Fibroblast of lung (primary cell): ENCODE results near the gene SGTA. TPM values are rescaled to one million over a fixed set of nuclear protein-coding genes. Genes with fewer than 3 reads are reported as not detected.

Experiments used
- DNase-seq, 2 donors: peaks; one replicate each; pipeline versions ENCODE4 v3.0.0 to v3.0.0-alpha.2; 2010; ENCODE audit warnings: low read depth in 2 of 2
- H2AFZ ChIP-seq: 2 replicates; pipeline ENCODE4 v1.5.1; 2012; ENCODE audit warnings: low read length, control low read depth, inconsistent platforms
- H3K27ac ChIP-seq: 2 replicates; pipeline ENCODE4 v1.5.1; 2011; ENCODE audit warnings: low read length, control low read depth; ENCODE audit not compliant: insufficient read depth
- H3K27me3 ChIP-seq: 2 replicates; pipeline ENCODE4 v1.5.1; 2011; ENCODE audit warnings: mild to moderate bottlenecking, low read length; ENCODE audit not compliant: control insufficient read depth, insufficient read depth
- H3K36me3 ChIP-seq: 2 replicates; pipeline ENCODE4 v1.5.1; 2011; ENCODE audit warnings: low read length; ENCODE audit not compliant: control insufficient read depth, insufficient read depth
- H3K4me1 ChIP-seq: 2 replicates; pipeline ENCODE4 v1.5.1; 2011; ENCODE audit warnings: low read length; ENCODE audit not compliant: control insufficient read depth, insufficient read depth; ENCODE audit errors: extremely low read depth
- H3K4me2 ChIP-seq: 2 replicates; pipeline ENCODE4 v1.5.1; 2011; ENCODE audit warnings: low read length, control low read depth; ENCODE audit not compliant: insufficient read depth; ENCODE audit errors: extremely low read depth
- H3K4me3 ChIP-seq, 4 experiments: fragments of 200-600 bp in 1 of 4; sonication (generic) in 1 of 4; replicated peaks in 1 of 4; 2 replicates each; pipeline ENCODE4 v1.5.1; 2011 to 2016; ENCODE audit warnings: low read length in 4 of 4, low read depth in 3 of 4, mild to moderate bottlenecking in 3 of 4, control low read depth in 2 of 4, inconsistent platforms in 1 of 4, mixed read lengths in 1 of 4; ENCODE audit not compliant: insufficient read depth in 1 of 4; ENCODE audit errors: control extremely low read depth in 1 of 4
- H3K79me2 ChIP-seq: 2 replicates; pipeline ENCODE4 v1.5.1; 2012; ENCODE audit warnings: mild to moderate bottlenecking, low read length, inconsistent platforms; ENCODE audit not compliant: control insufficient read depth, insufficient read depth
- H3K9ac ChIP-seq: 2 replicates; pipeline ENCODE4 v1.5.1; 2011; ENCODE audit warnings: mild to moderate bottlenecking, low read length, control low read depth; ENCODE audit not compliant: insufficient read depth
- H3K9me3 ChIP-seq: 2 replicates; pipeline ENCODE4 v1.5.1; 2012; ENCODE audit warnings: low read depth, low read length; ENCODE audit not compliant: control insufficient read depth, insufficient read depth
- H4K20me1 ChIP-seq: 2 replicates; pipeline ENCODE4 v1.5.1; 2011; ENCODE audit warnings: low read length; ENCODE audit not compliant: control insufficient read depth, insufficient read depth; ENCODE audit errors: extremely low read depth
- CTCF ChIP-seq, 2 donors: IDR thresholded peaks in 1 of 2; conservative IDR thresholded peaks in 1 of 2; 1 replicate in 1 of 2; 2 replicates in 1 of 2; pipeline ENCODE4 v1.5.1; 2011 to 2012; ENCODE audit warnings: low read length in 2 of 2, control low read depth in 1 of 2, inconsistent platforms in 1 of 2, low read depth in 1 of 2, mild to moderate bottlenecking in 1 of 2
- EZH2 ChIP-seq: IDR thresholded peaks from 2 replicates; pipeline ENCODE4 v1.5.1; 2012; ENCODE audit warnings: low read length, control low read depth, mild to moderate bottlenecking; ENCODE audit errors: missing control alignments
- polyA plus RNA-seq, 2 donors: library from polyadenylated mRNA; depleted of rRNA in 1 of 2; stranded (reverse) in 1 of 2; unstranded in 1 of 2; fragments of >200 nt; gene quantifications; 2 replicates each; pipeline ENCODE4 v1.2.1, GENCODE V29; 2011 to 2012; ENCODE audit warnings: missing spikeins in 1 of 2
- total RNA-seq: library from RNA; depleted of rRNA; stranded (reverse); fragments of >200 nt; gene quantifications from 2 replicates; pipeline ENCODE4 v1.2.1, GENCODE V29; 2014

SGTA gene
- total and polyA plus RNA-seq, 2 donors (not counting 1 experiment from before 2014, with no cell fraction given) = 26.8 to 33.4 TPM

GRCh38 chr19:2720777-2721569, 62.1 kb downstream of the SGTA start, which contains the start of gene DIRAS1:
TSS of gene DIRAS1 (minus strand) at chr19:2721372. CDS start at chr19:2717806, 3,566 bp downstream.
- H3K36me3 ChIP-seq = no peaks in the 10 kb centered on the region
- H3K4me2 ChIP-seq = peak within 1 kb of the TSS; percentile 64
- H3K9me3 ChIP-seq = no peaks in the 10 kb centered on the region
- TF ChIP-seq EZH2 (no peak), CTCF (conservative IDR thresholded peaks at IDR 0.05 in 1 of 2, IDR thresholded peaks at IDR 0.05 in 1 of 2; ENCODE audit: low read depth in 1 of 2, low read length in 2 of 2) (no peak)
- H3K27ac ChIP-seq = no peak within 1 kb of the TSS
- peaks cover 4% of the 10 kb centered on the region for H3K4me1 ChIP-seq
- peak within 1 kb of the TSS; percentile 26 to 60 (median 29) for H3K4me3 ChIP-seq
- H3K9ac ChIP-seq = no peak within 1 kb of the TSS
- no peak for DNase-seq
- H4K20me1 ChIP-seq = no peaks in the 10 kb centered on the region
- H3K79me2 ChIP-seq = no peaks in the 10 kb centered on the region
- H2AFZ ChIP-seq = no peak within 1 kb of the TSS
- no peaks in the 10 kb centered on the region for H3K27me3 ChIP-seq

- H3K9me3 ChIP-seq = no peaks in the 10 kb centered on the region
- peak overlapping the region; percentile 64 for H3K4me2 ChIP-seq
- TF ChIP-seq EZH2 = no peak
- TF ChIP-seq CTCF (conservative IDR thresholded peaks at IDR 0.05 in 1 of 2, IDR thresholded peaks at IDR 0.05 in 1 of 2; ENCODE audit: low read depth in 1 of 2, low read length in 2 of 2) = peak in 1 of 2 donors; percentile 5
- H3K4me1 ChIP-seq = peaks cover 4% of the 10 kb centered on the region
- peak overlapping the region; percentile 7 for H3K9ac ChIP-seq
- peak overlapping the region; percentile 7 to 60 (median 28) for H3K4me3 ChIP-seq
- no peak overlapping the region for H2AFZ ChIP-seq
- no peaks in the 10 kb centered on the region for H3K36me3 ChIP-seq
- no peaks in the 10 kb centered on the region for H3K79me2 ChIP-seq
- H3K27me3 ChIP-seq = no peaks in the 10 kb centered on the region
- no peaks in the 10 kb centered on the region for H4K20me1 ChIP-seq
- peak; percentile 26 to 27 for DNase-seq
- no peak overlapping the region for H3K27ac ChIP-seq
Observed at GRCh38 chr19:2719920-2720776, 62.9 kb downstream of the SGTA start.

- H3K4me1 ChIP-seq = peaks cover 4% of the 10 kb centered on the region
- H3K79me2 ChIP-seq = no peaks in the 10 kb centered on the region
- H3K4me3 ChIP-seq = no peak overlapping the region
- no peak overlapping the region for H2AFZ ChIP-seq
- H3K36me3 ChIP-seq = no peaks in the 10 kb centered on the region
- no peak overlapping the region for H3K4me2 ChIP-seq
- DNase-seq = no peak
- H3K27me3 ChIP-seq = no peaks in the 10 kb centered on the region
- H3K9me3 ChIP-seq = no peaks in the 10 kb centered on the region
- no peak overlapping the region for H3K27ac ChIP-seq
- no peak for TF ChIP-seq CTCF (conservative IDR thresholded peaks at IDR 0.05 in 1 of 2, IDR thresholded peaks at IDR 0.05 in 1 of 2; ENCODE audit: low read depth in 1 of 2, low read length in 2 of 2)
- no peak for TF ChIP-seq EZH2
- H4K20me1 ChIP-seq = no peaks in the 10 kb centered on the region
- no peak overlapping the region for H3K9ac ChIP-seq
Observed at GRCh38 chr19:2719232-2719735, 63.8 kb downstream of the SGTA start.
